HEK293 (cell line): ENCODE measurements around the gene TCF7L2.

Experiments used
- GLIS2 ChIP-seq: fragments of 450-650 bp; formaldehyde crosslinking; IDR thresholded peaks from 2 replicates; pipeline ENCODE4 v1.5.1; 2016; ENCODE audit warnings: missing biosample characterization, missing genetic modification characterization
- KLF1 ChIP-seq: fragments of 450-650 bp; formaldehyde crosslinking; IDR thresholded peaks from 2 replicates; pipeline ENCODE4 v1.5.1; 2016; ENCODE audit warnings: missing biosample characterization, missing genetic modification characterization
- KLF8 ChIP-seq: fragments of 450-650 bp; formaldehyde crosslinking; IDR thresholded peaks from 2 replicates; pipeline ENCODE4 v1.5.1; 2016; ENCODE audit warnings: missing biosample characterization, missing genetic modification characterization
- MYNN ChIP-seq: fragments of 450-650 bp; formaldehyde crosslinking; IDR thresholded peaks from 2 replicates; pipeline ENCODE4 v1.5.1; 2016; ENCODE audit warnings: missing biosample characterization, missing genetic modification characterization, borderline replicate concordance
- MZF1 ChIP-seq: fragments of 450-650 bp; formaldehyde crosslinking; IDR thresholded peaks from 2 replicates; pipeline ENCODE4 v1.5.1; 2017; ENCODE audit warnings: missing biosample characterization, missing genetic modification characterization, borderline replicate concordance
- SALL2 ChIP-seq: fragments of 450-650 bp; formaldehyde crosslinking; IDR thresholded peaks from 2 replicates; pipeline ENCODE4 v1.5.0; 2017; ENCODE audit warnings: missing biosample characterization, mild to moderate bottlenecking, missing genetic modification characterization, borderline replicate concordance
- SP7 ChIP-seq: fragments of 450-650 bp; formaldehyde crosslinking; IDR thresholded peaks from 2 replicates; pipeline ENCODE4 v1.5.1; 2016; ENCODE audit warnings: missing biosample characterization, missing genetic modification characterization
- ZNF114 ChIP-seq: fragments of 450-650 bp; formaldehyde crosslinking; IDR thresholded peaks from 2 replicates; pipeline ENCODE4 v1.5.0; 2017; ENCODE audit warnings: missing biosample characterization, missing genetic modification characterization
- ZNF121 ChIP-seq: fragments of 450-650 bp; formaldehyde crosslinking; IDR thresholded peaks from 2 replicates; pipeline ENCODE4 v1.5.1; 2016; ENCODE audit warnings: missing biosample characterization, missing genetic modification characterization
- ZNF155 ChIP-seq: fragments of 450-650 bp; formaldehyde crosslinking; IDR thresholded peaks from 2 replicates; pipeline ENCODE4 v1.5.1; 2016; ENCODE audit warnings: missing biosample characterization, missing genetic modification characterization
- ZNF221 ChIP-seq: fragments of 450-650 bp; formaldehyde crosslinking; IDR thresholded peaks from 2 replicates; pipeline ENCODE4 v1.5.1; 2017; ENCODE audit warnings: missing biosample characterization, missing genetic modification characterization, borderline replicate concordance
- ZNF24 ChIP-seq: fragments of 450-650 bp; formaldehyde crosslinking; IDR thresholded peaks from 2 replicates; pipeline ENCODE4 v1.5.1; 2016; ENCODE audit warnings: missing biosample characterization, missing genetic modification characterization
- ZNF248 ChIP-seq: fragments of 450-650 bp; formaldehyde crosslinking; IDR thresholded peaks from 2 replicates; pipeline ENCODE4 v1.5.1; 2017; ENCODE audit warnings: missing biosample characterization, missing genetic modification characterization
- ZNF292 ChIP-seq: fragments of 450-650 bp; formaldehyde crosslinking; IDR thresholded peaks from 2 replicates; pipeline ENCODE4 v1.5.1; 2016; ENCODE audit warnings: low read depth, missing biosample characterization, missing genetic modification characterization, borderline replicate concordance
- ZNF555 ChIP-seq: fragments of 450-650 bp; formaldehyde crosslinking; conservative IDR thresholded peaks from 2 replicates; pipeline ENCODE4 v1.5.1; 2017; ENCODE audit warnings: missing biosample characterization, mild to moderate bottlenecking, missing genetic modification characterization, inconsistent platforms
- ZNF571 ChIP-seq: fragments of 450-650 bp; formaldehyde crosslinking; IDR thresholded peaks from 2 replicates; pipeline ENCODE4 v1.5.0; 2017; ENCODE audit warnings: missing biosample characterization, missing genetic modification characterization
- ZNF76 ChIP-seq: fragments of 450-650 bp; formaldehyde crosslinking; IDR thresholded peaks from 2 replicates; pipeline ENCODE4; 2016; ENCODE audit warnings: low read depth, missing biosample characterization, missing genetic modification characterization, borderline replicate concordance
- ZNF768 ChIP-seq: fragments of 450-650 bp; formaldehyde crosslinking; IDR thresholded peaks from 2 replicates; pipeline ENCODE4 v1.5.1; 2018; ENCODE audit warnings: missing biosample characterization, mild to moderate bottlenecking, missing genetic modification characterization
- ZNF791 ChIP-seq: fragments of 450-650 bp; formaldehyde crosslinking; IDR thresholded peaks from 2 replicates; pipeline ENCODE4 v1.5.1; 2016; ENCODE audit warnings: missing biosample characterization, missing genetic modification characterization
- ZSCAN23 ChIP-seq: fragments of 450-650 bp; formaldehyde crosslinking; IDR thresholded peaks from 2 replicates; pipeline ENCODE4 v1.5.1; 2016; ENCODE audit warnings: missing biosample characterization, missing genetic modification characterization
- TF ChIP-seq, protein P1 (sequence below): fragments of 450-650 bp; formaldehyde crosslinking; IDR thresholded peaks from 2 replicates; pipeline ENCODE4 v1.5.1; 2016; ENCODE audit warnings: missing biosample characterization, missing genetic modification characterization
- TF ChIP-seq, protein P2 (sequence below): fragments of 450-650 bp; formaldehyde crosslinking; IDR thresholded peaks from 2 replicates; pipeline ENCODE4 v1.5.1; 2016; ENCODE audit warnings: missing biosample characterization, missing genetic modification characterization, borderline replicate concordance
- TF ChIP-seq, protein P3 (sequence below): fragments of 450-650 bp; formaldehyde crosslinking; IDR thresholded peaks from 2 replicates; pipeline ENCODE4 v1.5.1; 2017; ENCODE audit warnings: missing biosample characterization, missing genetic modification characterization
- TF ChIP-seq, protein P4 (sequence below): fragments of 450-650 bp; formaldehyde crosslinking; IDR thresholded peaks from 2 replicates; pipeline ENCODE4 v1.5.1; 2016; ENCODE audit warnings: missing biosample characterization, missing genetic modification characterization
- TF ChIP-seq, protein P5 (sequence below): fragments of 450-650 bp; formaldehyde crosslinking; IDR thresholded peaks from 2 replicates; pipeline ENCODE4 v1.5.1; 2016; ENCODE audit warnings: missing biosample characterization, missing genetic modification characterization

The TCF7L2 gene

DNA sequence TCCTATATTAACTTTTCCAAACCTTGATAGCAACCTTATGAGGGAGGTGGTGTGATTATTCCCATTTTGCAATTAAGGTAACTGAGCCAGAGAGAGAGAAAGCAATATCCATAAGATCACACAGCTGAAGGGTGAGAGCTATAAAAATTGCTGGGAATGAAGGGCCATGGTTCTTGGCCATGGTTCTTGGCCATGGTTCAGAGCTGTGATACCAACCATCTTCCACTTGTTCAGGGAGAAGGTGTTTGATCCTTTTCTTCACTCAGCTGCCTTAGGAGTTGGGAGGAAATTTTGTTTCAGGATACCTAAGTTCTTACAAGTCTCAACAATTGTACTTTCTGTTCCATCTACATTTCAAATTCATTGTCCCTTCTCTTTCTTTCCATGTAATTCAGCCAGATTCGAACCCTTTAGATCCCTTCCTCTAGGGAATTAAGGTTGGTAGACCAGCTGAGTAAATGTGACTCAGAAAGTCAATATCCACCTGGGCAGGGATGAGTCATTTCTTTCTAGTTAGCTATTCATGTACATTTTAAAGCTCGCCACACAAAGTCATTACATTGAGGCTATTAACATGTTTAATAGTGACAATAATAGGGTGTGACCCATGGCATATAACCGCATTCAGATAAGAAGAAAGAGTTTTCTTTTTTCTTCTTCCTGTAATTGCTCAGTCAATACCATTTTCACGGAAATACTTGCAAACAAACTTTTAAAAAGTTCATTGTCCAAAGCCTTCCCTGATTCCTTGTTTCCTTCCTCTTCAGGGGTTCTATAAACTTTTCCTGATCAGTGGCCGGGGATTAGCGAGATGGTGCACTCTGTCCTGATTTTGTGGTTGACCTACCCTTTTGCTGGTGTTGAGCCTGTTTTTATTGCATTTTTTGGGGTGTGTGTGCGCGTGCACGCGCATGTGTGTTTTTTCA lies 143.4 kb downstream of the TCF7L2 start (continued):
- TF ChIP-seq, protein P1, sequence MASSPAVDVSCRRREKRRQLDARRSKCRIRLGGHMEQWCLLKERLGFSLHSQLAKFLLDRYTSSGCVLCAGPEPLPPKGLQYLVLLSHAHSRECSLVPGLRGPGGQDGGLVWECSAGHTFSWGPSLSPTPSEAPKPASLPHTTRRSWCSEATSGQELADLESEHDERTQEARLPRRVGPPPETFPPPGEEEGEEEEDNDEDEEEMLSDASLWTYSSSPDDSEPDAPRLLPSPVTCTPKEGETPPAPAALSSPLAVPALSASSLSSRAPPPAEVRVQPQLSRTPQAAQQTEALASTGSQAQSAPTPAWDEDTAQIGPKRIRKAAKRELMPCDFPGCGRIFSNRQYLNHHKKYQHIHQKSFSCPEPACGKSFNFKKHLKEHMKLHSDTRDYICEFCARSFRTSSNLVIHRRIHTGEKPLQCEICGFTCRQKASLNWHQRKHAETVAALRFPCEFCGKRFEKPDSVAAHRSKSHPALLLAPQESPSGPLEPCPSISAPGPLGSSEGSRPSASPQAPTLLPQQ (tag by site-specific recombination) = peak; percentile 62; the same call in 1 of the 2 replicates
- TF ChIP-seq ZNF248 (tag by site-specific recombination) = no peak
- TF ChIP-seq, protein P2, sequence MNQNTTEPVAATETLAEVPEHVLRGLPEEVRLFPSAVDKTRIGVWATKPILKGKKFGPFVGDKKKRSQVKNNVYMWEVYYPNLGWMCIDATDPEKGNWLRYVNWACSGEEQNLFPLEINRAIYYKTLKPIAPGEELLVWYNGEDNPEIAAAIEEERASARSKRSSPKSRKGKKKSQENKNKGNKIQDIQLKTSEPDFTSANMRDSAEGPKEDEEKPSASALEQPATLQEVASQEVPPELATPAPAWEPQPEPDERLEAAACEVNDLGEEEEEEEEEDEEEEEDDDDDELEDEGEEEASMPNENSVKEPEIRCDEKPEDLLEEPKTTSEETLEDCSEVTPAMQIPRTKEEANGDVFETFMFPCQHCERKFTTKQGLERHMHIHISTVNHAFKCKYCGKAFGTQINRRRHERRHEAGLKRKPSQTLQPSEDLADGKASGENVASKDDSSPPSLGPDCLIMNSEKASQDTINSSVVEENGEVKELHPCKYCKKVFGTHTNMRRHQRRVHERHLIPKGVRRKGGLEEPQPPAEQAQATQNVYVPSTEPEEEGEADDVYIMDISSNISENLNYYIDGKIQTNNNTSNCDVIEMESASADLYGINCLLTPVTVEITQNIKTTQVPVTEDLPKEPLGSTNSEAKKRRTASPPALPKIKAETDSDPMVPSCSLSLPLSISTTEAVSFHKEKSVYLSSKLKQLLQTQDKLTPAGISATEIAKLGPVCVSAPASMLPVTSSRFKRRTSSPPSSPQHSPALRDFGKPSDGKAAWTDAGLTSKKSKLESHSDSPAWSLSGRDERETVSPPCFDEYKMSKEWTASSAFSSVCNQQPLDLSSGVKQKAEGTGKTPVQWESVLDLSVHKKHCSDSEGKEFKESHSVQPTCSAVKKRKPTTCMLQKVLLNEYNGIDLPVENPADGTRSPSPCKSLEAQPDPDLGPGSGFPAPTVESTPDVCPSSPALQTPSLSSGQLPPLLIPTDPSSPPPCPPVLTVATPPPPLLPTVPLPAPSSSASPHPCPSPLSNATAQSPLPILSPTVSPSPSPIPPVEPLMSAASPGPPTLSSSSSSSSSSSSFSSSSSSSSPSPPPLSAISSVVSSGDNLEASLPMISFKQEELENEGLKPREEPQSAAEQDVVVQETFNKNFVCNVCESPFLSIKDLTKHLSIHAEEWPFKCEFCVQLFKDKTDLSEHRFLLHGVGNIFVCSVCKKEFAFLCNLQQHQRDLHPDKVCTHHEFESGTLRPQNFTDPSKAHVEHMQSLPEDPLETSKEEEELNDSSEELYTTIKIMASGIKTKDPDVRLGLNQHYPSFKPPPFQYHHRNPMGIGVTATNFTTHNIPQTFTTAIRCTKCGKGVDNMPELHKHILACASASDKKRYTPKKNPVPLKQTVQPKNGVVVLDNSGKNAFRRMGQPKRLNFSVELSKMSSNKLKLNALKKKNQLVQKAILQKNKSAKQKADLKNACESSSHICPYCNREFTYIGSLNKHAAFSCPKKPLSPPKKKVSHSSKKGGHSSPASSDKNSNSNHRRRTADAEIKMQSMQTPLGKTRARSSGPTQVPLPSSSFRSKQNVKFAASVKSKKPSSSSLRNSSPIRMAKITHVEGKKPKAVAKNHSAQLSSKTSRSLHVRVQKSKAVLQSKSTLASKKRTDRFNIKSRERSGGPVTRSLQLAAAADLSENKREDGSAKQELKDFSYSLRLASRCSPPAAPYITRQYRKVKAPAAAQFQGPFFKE (tag by site-specific recombination) = no peak
- TF ChIP-seq KLF1 (tag by site-specific recombination) = peak; percentile 36; the same call in 1 of the 2 replicates
- peak; percentile 70; the same call in 1 of the 2 replicates for TF ChIP-seq ZNF24 (tag by site-specific recombination)
- no peak for TF ChIP-seq SALL2 (tag by site-specific recombination)
- TF ChIP-seq KLF8 (tag by site-specific recombination) = peak; percentile 64
- TF ChIP-seq ZNF555 (tag by site-specific recombination) = no peak
- TF ChIP-seq ZNF114 (tag by site-specific recombination) = no peak
- TF ChIP-seq ZNF121 = no peak
- TF ChIP-seq GLIS2 = no peak
- no peak for TF ChIP-seq ZNF571 (tag by site-specific recombination)
- TF ChIP-seq ZNF76 (tag by site-specific recombination) = no peak
- TF ChIP-seq ZNF155 = no peak
- TF ChIP-seq, protein P3, sequence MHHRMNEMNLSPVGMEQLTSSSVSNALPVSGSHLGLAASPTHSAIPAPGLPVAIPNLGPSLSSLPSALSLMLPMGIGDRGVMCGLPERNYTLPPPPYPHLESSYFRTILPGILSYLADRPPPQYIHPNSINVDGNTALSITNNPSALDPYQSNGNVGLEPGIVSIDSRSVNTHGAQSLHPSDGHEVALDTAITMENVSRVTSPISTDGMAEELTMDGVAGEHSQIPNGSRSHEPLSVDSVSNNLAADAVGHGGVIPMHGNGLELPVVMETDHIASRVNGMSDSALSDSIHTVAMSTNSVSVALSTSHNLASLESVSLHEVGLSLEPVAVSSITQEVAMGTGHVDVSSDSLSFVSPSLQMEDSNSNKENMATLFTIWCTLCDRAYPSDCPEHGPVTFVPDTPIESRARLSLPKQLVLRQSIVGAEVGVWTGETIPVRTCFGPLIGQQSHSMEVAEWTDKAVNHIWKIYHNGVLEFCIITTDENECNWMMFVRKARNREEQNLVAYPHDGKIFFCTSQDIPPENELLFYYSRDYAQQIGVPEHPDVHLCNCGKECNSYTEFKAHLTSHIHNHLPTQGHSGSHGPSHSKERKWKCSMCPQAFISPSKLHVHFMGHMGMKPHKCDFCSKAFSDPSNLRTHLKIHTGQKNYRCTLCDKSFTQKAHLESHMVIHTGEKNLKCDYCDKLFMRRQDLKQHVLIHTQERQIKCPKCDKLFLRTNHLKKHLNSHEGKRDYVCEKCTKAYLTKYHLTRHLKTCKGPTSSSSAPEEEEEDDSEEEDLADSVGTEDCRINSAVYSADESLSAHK (tag by site-specific recombination) = no peak; the same call in 1 of the 2 replicates
- no peak; the same call in 1 of the 2 replicates for TF ChIP-seq ZSCAN23 (tag by site-specific recombination)
- no peak for TF ChIP-seq MYNN (tag by site-specific recombination)
- TF ChIP-seq MZF1 (tag by site-specific recombination) = no peak
- TF ChIP-seq ZNF221 (tag by site-specific recombination) = no peak
- TF ChIP-seq, protein P4, sequence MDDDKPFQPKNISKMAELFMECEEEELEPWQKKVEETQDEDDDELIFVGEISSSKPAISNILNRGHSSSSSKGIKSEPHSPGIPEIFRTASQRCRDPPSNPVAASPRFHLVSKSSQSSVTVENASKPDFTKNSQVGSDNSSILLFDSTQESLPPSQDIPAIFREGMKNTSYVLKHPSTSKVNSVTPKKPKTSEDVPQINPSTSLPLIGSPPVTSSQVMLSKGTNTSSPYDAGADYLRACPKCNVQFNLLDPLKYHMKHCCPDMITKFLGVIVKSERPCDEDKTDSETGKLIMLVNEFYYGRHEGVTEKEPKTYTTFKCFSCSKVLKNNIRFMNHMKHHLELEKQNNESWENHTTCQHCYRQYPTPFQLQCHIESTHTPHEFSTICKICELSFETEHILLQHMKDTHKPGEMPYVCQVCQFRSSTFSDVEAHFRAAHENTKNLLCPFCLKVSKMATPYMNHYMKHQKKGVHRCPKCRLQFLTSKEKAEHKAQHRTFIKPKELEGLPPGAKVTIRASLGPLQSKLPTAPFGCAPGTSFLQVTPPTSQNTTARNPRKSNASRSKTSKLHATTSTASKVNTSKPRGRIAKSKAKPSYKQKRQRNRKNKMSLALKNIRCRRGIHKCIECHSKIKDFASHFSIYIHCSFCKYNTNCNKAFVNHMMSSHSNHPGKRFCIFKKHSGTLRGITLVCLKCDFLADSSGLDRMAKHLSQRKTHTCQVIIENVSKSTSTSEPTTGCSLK (tag by site-specific recombination) = no peak
- TF ChIP-seq, protein P5, sequence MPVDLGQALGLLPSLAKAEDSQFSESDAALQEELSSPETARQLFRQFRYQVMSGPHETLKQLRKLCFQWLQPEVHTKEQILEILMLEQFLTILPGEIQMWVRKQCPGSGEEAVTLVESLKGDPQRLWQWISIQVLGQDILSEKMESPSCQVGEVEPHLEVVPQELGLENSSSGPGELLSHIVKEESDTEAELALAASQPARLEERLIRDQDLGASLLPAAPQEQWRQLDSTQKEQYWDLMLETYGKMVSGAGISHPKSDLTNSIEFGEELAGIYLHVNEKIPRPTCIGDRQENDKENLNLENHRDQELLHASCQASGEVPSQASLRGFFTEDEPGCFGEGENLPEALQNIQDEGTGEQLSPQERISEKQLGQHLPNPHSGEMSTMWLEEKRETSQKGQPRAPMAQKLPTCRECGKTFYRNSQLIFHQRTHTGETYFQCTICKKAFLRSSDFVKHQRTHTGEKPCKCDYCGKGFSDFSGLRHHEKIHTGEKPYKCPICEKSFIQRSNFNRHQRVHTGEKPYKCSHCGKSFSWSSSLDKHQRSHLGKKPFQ (tag by site-specific recombination) = no peak
- TF ChIP-seq SP7 (tag by site-specific recombination) = peak; percentile 97
- TF ChIP-seq ZNF791 (tag by site-specific recombination) = no peak
- no peak for TF ChIP-seq ZNF292 (tag by site-specific recombination)
- no peak for TF ChIP-seq ZNF768
